ENCODE results near the gene LONP1.

Gene LONP1

DNA sequence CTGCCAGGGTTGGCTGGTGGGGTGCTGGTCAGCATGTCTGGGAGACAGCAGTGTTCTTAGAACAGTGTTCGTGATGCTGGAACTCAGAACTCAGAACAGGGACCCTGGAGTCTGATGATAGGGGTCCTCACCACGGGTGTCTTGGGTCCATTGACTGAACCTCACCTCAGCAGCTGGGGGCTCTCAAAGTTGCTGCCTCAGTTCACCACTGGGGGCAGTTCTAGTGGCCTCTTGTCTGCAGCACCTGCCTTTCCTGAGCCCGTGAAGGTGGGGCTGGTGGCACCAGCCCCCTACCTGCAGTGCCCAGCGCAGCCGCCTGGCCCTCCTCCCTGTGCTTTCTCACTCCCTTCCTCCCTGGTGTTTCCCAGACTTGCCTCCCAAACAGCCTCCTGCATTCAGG, 68.6 kb downstream of the LONP1 start:
- TF ChIP-seq, protein P1, sequence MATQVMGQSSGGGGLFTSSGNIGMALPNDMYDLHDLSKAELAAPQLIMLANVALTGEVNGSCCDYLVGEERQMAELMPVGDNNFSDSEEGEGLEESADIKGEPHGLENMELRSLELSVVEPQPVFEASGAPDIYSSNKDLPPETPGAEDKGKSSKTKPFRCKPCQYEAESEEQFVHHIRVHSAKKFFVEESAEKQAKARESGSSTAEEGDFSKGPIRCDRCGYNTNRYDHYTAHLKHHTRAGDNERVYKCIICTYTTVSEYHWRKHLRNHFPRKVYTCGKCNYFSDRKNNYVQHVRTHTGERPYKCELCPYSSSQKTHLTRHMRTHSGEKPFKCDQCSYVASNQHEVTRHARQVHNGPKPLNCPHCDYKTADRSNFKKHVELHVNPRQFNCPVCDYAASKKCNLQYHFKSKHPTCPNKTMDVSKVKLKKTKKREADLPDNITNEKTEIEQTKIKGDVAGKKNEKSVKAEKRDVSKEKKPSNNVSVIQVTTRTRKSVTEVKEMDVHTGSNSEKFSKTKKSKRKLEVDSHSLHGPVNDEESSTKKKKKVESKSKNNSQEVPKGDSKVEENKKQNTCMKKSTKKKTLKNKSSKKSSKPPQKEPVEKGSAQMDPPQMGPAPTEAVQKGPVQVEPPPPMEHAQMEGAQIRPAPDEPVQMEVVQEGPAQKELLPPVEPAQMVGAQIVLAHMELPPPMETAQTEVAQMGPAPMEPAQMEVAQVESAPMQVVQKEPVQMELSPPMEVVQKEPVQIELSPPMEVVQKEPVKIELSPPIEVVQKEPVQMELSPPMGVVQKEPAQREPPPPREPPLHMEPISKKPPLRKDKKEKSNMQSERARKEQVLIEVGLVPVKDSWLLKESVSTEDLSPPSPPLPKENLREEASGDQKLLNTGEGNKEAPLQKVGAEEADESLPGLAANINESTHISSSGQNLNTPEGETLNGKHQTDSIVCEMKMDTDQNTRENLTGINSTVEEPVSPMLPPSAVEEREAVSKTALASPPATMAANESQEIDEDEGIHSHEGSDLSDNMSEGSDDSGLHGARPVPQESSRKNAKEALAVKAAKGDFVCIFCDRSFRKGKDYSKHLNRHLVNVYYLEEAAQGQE (IDR thresholded peaks at IDR 0.05; ENCODE audit: insufficient replicate concordance, low read depth), result no peak
- TF ChIP-seq, protein P2, sequence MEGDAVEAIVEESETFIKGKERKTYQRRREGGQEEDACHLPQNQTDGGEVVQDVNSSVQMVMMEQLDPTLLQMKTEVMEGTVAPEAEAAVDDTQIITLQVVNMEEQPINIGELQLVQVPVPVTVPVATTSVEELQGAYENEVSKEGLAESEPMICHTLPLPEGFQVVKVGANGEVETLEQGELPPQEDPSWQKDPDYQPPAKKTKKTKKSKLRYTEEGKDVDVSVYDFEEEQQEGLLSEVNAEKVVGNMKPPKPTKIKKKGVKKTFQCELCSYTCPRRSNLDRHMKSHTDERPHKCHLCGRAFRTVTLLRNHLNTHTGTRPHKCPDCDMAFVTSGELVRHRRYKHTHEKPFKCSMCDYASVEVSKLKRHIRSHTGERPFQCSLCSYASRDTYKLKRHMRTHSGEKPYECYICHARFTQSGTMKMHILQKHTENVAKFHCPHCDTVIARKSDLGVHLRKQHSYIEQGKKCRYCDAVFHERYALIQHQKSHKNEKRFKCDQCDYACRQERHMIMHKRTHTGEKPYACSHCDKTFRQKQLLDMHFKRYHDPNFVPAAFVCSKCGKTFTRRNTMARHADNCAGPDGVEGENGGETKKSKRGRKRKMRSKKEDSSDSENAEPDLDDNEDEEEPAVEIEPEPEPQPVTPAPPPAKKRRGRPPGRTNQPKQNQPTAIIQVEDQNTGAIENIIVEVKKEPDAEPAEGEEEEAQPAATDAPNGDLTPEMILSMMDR (IDR thresholded peaks at IDR 0.05; ENCODE audit: insufficient read depth, low read length), result no peak
- no peak for TF ChIP-seq GABPA (IDR thresholded peaks at IDR 0.05; ENCODE audit: low read depth)
- no peak for TF ChIP-seq SPI1 (IDR thresholded peaks at IDR 0.05; ENCODE audit: borderline replicate concordance, low read depth)
- no peak for TF ChIP-seq POLR2AphosphoS5 (IDR thresholded peaks at IDR 0.05; ENCODE audit: low read depth)
- DNase-seq (ENCODE audit: low read depth in 1 of 2, low spot score in 1 of 2), result no peak
- H3K4me3 ChIP-seq (replicated peaks; ENCODE audit: insufficient read depth, low read length), result no peak overlapping the region
- no peaks in the 10 kb centered on the region for H3K27me3 ChIP-seq (ENCODE audit: insufficient read depth, poor library complexity, severe bottlenecking)
- no peak overlapping the region for H3K27ac ChIP-seq (replicated peaks)

DNA sequence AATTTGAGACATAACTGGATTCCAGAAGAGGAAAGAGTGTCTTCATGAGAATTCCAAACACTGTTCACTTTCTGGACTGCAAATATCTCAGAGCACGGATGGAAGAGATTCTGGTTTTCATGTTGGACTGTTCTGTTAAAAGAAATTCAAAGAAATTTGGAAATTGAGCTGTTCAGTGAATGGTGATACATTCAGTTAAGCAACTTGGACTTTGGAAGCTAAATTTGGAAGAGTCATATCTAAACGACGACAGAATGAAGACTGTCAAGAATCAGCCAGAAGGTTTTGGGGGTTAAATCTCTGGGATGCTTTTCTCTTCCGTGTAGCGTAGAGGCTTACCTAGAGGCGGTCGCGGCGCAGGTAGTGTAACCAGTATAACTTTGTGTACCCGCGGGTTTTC, 71.5 kb downstream of the LONP1 start:
- Histone ChIP-seq H3K27me3 (ENCODE audit: insufficient read depth, poor library complexity, severe bottlenecking) (no peaks in the 10 kb centered on the region), H3K27ac (replicated peaks) (no peak overlapping the region), H3K4me3 (replicated peaks; ENCODE audit: insufficient read depth, low read length) (no peak overlapping the region)
- TF ChIP-seq, protein P2 (IDR thresholded peaks at IDR 0.05; ENCODE audit: insufficient read depth, low read length), result no peak
- TF ChIP-seq, protein P1 (IDR thresholded peaks at IDR 0.05; ENCODE audit: insufficient replicate concordance, low read depth), result no peak
- TF ChIP-seq SPI1 (IDR thresholded peaks at IDR 0.05; ENCODE audit: borderline replicate concordance, low read depth) (no peak), GABPA (IDR thresholded peaks at IDR 0.05; ENCODE audit: low read depth) (no peak), POLR2AphosphoS5 (IDR thresholded peaks at IDR 0.05; ENCODE audit: low read depth) (no peak)
- DNase-seq (ENCODE audit: low read depth in 1 of 2, low spot score in 1 of 2), result no peak

DNA sequence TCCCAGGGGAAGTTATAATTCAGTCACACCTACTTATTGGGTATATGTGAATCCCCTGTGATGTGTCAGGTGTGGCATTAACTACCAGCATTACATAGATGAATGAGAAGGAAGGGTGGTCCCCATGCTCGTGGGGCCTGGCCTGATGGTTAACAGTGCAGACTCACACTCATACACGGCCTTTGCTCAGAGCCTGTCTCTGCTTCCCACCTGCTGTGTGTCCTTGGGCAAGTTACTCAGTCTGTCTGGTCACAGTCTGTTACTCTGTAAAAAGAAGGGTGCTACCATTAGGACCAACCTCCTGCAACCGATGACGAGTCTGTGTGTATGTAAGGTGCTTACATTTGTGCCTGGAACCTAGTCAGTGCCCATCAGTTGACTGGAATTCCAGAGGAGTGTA, 73.2 kb downstream of the LONP1 start:
- no peaks in the 10 kb centered on the region for H3K27me3 ChIP-seq (ENCODE audit: insufficient read depth, poor library complexity, severe bottlenecking)
- TF ChIP-seq, protein P1 (IDR thresholded peaks at IDR 0.05; ENCODE audit: insufficient replicate concordance, low read depth), result no peak
- TF ChIP-seq GABPA (IDR thresholded peaks at IDR 0.05; ENCODE audit: low read depth) (no peak), POLR2AphosphoS5 (IDR thresholded peaks at IDR 0.05; ENCODE audit: low read depth) (no peak), SPI1 (IDR thresholded peaks at IDR 0.05; ENCODE audit: borderline replicate concordance, low read depth) (no peak)
- TF ChIP-seq, protein P2 (IDR thresholded peaks at IDR 0.05; ENCODE audit: insufficient read depth, low read length), result no peak
- DNase-seq (ENCODE audit: low read depth in 1 of 2, low spot score in 1 of 2), result no peak
- H3K4me3 ChIP-seq (replicated peaks; ENCODE audit: insufficient read depth, low read length), result no peak overlapping the region
- no peak overlapping the region for H3K27ac ChIP-seq (replicated peaks)
